A549 (cell line): ENCODE data around the gene MYH15. TPM values are rescaled to one million over a fixed set of nuclear protein-coding genes. Genes with fewer than 3 reads are reported as not detected.

ENCODE experiments used
- ATAC-seq, 2 experiments: fragments of 200-7000 bp in 1 of 2; fragments of >200 bp in 1 of 2; cut with Nextera tagmentation in 1 of 2; cut with Tn5 transposase in 1 of 2; 3 replicates each; pipeline versions ENCODE4 v1.8.0 to v1.9.1; 2018 to 2020; ENCODE audit warnings: mild to moderate bottlenecking in 1 of 2, moderate library complexity in 1 of 2
- CTCF ChIA-PET: fragments of 300-600 bp; sonication (Branson Sonifier 250); formaldehyde crosslinking; extraction: SDS; loops from one replicate; lab custom pipeline; 2021; ENCODE audit warnings: antibody characterized with exemption, inconsistent platforms; lab: Yijun Ruan, JAX
- POLR2A ChIA-PET: fragments of 350-600 bp; formaldehyde crosslinking; extraction: SDS; loops from one replicate; lab custom pipeline; 2021; ENCODE audit warnings: antibody characterized with exemption, inconsistent platforms; lab: Yijun Ruan, JAX
- DNase-seq, 2 experiments: peaks; one replicate each; pipeline versions ENCODE4 v3.0.0 to v3.0.0-alpha.2; 2011 to 2016; ENCODE audit warnings: low read depth in 1 of 2, low spot score in 1 of 2
- FAIRE-seq: peaks from 2 replicates; lab custom pipeline; 2011; peaks lifted over from hg19 to GRCh38; lab: Jason Lieb, UNC
- H3K27ac ChIP-seq, 2 experiments: fragments of >200 bp; sonication (Bioruptor Twin); formaldehyde crosslinking; 3 replicates each; pipeline ENCODE4 v1.5.1; 2016 to 2017
- H3K4me1 ChIP-seq: fragments of >200 bp; sonication (Bioruptor Twin); formaldehyde crosslinking; 3 replicates; pipeline ENCODE4 v1.6.1; 2016
- H3K4me2 ChIP-seq: fragments of >200 bp; sonication (Bioruptor Twin); formaldehyde crosslinking; 3 replicates; pipeline ENCODE4 v1.6.1; 2016
- H3K4me3 ChIP-seq: fragments of >200 bp; sonication (Bioruptor Twin); formaldehyde crosslinking; 3 replicates; pipeline ENCODE4 v1.5.1; 2016
- H3K9me3 ChIP-seq: fragments of >200 bp; sonication (Bioruptor Twin); formaldehyde crosslinking; 3 replicates; pipeline ENCODE4 v1.6.1; 2016
- EHF ChIP-seq: fragments of 250-450 bp; sonication (Bioruptor Pico); IDR thresholded peaks from 2 replicates; pipeline ENCODE4 v1.5.0; 2020; ENCODE audit warnings: mild to moderate bottlenecking
- EHMT2 ChIP-seq: fragments of 200-600 bp; sonication (generic); IDR thresholded peaks from 2 replicates; pipeline ENCODE4 v1.6.1; 2016; ENCODE audit warnings: antibody characterized with exemption, low read depth, mild to moderate bottlenecking, moderate library complexity
- GATA3 ChIP-seq: IDR thresholded peaks from 2 replicates; pipeline ENCODE4 v1.6.1; 2012; ENCODE audit warnings: borderline replicate concordance
- HEYL ChIP-seq: fragments of 250-450 bp; sonication (Bioruptor Pico); IDR thresholded peaks from 2 replicates; pipeline ENCODE4 v1.8.0; 2021; ENCODE audit warnings: mild to moderate bottlenecking, moderate library complexity
- HOXA7 ChIP-seq: fragments of 250-450 bp; sonication (Bioruptor Pico); IDR thresholded peaks from 2 replicates; pipeline ENCODE4 v1.5.0; 2020; ENCODE audit warnings: mild to moderate bottlenecking, moderate library complexity
- HOXB13 ChIP-seq: fragments of 250-450 bp; sonication (Bioruptor Pico); IDR thresholded peaks from 2 replicates; pipeline ENCODE4 v1.5.0; 2020; ENCODE audit warnings: low read depth, mild to moderate bottlenecking, moderate library complexity
- HOXB5 ChIP-seq: fragments of 250-450 bp; sonication (Bioruptor Pico); IDR thresholded peaks from 2 replicates; pipeline ENCODE4 v1.5.0; 2020; ENCODE audit warnings: mild to moderate bottlenecking, moderate library complexity
- JUN ChIP-seq, 2 experiments: fragments of >200 bp; sonication (Bioruptor Twin); formaldehyde crosslinking; IDR thresholded peaks; 2 replicates in 1 of 2; 3 replicates in 1 of 2; pipeline ENCODE4 v1.6.1; 2016 to 2017
- JUNB ChIP-seq: fragments of >200 bp; sonication (Bioruptor Twin); formaldehyde crosslinking; IDR thresholded peaks from 2 replicates; pipeline ENCODE4 v1.6.1; 2016
- MAFK ChIP-seq: fragments of 450-650 bp; IDR thresholded peaks from 2 replicates; pipeline ENCODE4 v1.6.1; 2014; ENCODE audit not compliant: partially characterized antibody
- MYC ChIP-seq: IDR thresholded peaks from 2 replicates; pipeline ENCODE4 v1.6.1; 2012; ENCODE audit warnings: mild to moderate bottlenecking, inconsistent platforms, low read length, improper control_type of control experiment, borderline replicate concordance
- NFE2L2 ChIP-seq: fragments of 150-350 bp; conservative IDR thresholded peaks from 2 replicates; pipeline ENCODE4 v1.6.1; 2014; ENCODE audit warnings: low read length
- POLR2A ChIP-seq: IDR thresholded peaks from 2 replicates; pipeline ENCODE4 v1.6.1; 2012; ENCODE audit warnings: mild to moderate bottlenecking, low read length
- POLR2AphosphoS2 ChIP-seq: conservative IDR thresholded peaks from 2 replicates; pipeline ENCODE4 v1.6.1; 2012; ENCODE audit warnings: low read length, improper control_type of control experiment, inconsistent platforms
- RAD21 ChIP-seq, 2 experiments: fragments of >200 bp in 1 of 2; sonication (Bioruptor Twin) in 1 of 2; formaldehyde crosslinking in 1 of 2; IDR thresholded peaks in 1 of 2; conservative IDR thresholded peaks in 1 of 2; 2 replicates in 1 of 2; 3 replicates in 1 of 2; pipeline ENCODE4 v1.6.1; 2012 to 2018; ENCODE audit warnings: inconsistent platforms in 1 of 2
- RNF2 ChIP-seq: fragments of 200-600 bp; sonication (generic); IDR thresholded peaks from 2 replicates; pipeline ENCODE4 v1.6.1; 2016; ENCODE audit warnings: low read depth, mild to moderate bottlenecking, antibody characterized with exemption, moderate library complexity, borderline replicate concordance
- TFCP2L1 ChIP-seq: fragments of 250-450 bp; sonication (Bioruptor Pico); IDR thresholded peaks from 2 replicates; pipeline ENCODE4 v1.5.0; 2021; ENCODE audit warnings: mild to moderate bottlenecking
- ZC3H11A ChIP-seq: fragments of 450-650 bp; IDR thresholded peaks from 2 replicates; pipeline ENCODE4 v1.6.1; 2014; ENCODE audit warnings: antibody characterized with exemption, mild to moderate bottlenecking
- ZNF302 ChIP-seq: fragments of 250-450 bp; sonication (Bioruptor Pico); IDR thresholded peaks from 2 replicates; pipeline ENCODE4 v1.9.0; 2021; ENCODE audit warnings: inconsistent platforms, mild to moderate bottlenecking, moderate library complexity
- ZSCAN20 ChIP-seq: fragments of 250-450 bp; sonication (Bioruptor Pico); IDR thresholded peaks from 2 replicates; pipeline ENCODE4 v1.8.0; 2022; ENCODE audit warnings: mild to moderate bottlenecking, moderate library complexity
- WGBS: methylation state at CpG from one replicate; pipeline ENCODE4 v1.1.6; 2017; ENCODE audit errors: missing lambda C conversion rate; 5-methylcytosine and 5-hydroxymethylcytosine counted together
- polyA plus RNA-seq, 4 experiments: library from polyadenylated mRNA; depleted of rRNA in 3 of 4; stranded (reverse); fragments of >200 nt; fragmentation: RNase III in 1 of 4; extraction: RNeasy Plus Mini Kit Qiagen cat#74134 plus additional on column Dnase treatment in 1 of 4; gene quantifications; 2 replicates in 3 of 4; 3 replicates in 1 of 4; pipeline ENCODE4 v1.2.3, GENCODE V29; 2011 to 2017
- TF ChIP-seq, protein P1 (sequence below): fragments of >200 bp; sonication (Bioruptor Twin); formaldehyde crosslinking; IDR thresholded peaks from 2 replicates; pipeline ENCODE4 v1.6.1; 2016
- TF ChIP-seq, protein P2 (sequence below): fragments of 250-450 bp; sonication (Bioruptor Pico); IDR thresholded peaks from 2 replicates; pipeline ENCODE4 v1.5.0; 2020; ENCODE audit warnings: low read depth, mild to moderate bottlenecking, moderate library complexity
- TF ChIP-seq, protein P3 (sequence below): IDR thresholded peaks from 2 replicates; pipeline ENCODE4 v1.6.1; 2012

The MYH15 gene
- polyA plus RNA-seq, 2 of the 4 experiments (the other 2 are of a cell fraction) = 0.39 to 1.7 TPM

DNA sequence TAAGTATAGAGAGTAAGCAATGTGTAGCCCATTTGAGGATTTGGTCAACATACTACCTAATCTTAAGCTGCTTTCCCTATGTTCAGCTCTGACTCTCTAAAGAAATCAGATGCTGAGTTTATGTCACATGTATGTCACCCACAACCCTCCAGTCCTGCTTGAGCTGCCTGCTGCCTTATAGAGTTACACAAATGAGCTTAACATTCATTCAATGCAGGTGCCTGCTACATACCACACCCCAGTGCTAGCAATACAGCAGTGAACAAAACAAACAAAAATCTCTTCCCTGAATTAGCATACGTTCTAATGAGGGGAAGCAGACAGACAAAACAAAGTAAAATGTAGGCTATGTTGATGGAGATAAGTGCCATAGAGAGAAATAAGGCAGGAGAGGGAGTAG is 121.0 kb downstream of the MYH15 start:
- no peak for TF ChIP-seq MYC
- TF ChIP-seq POLR2AphosphoS2 = no peak
- TF ChIP-seq EHMT2 = no peak
- TF ChIP-seq TFCP2L1 (CRISPR knock-in tag) = no peak
- no peak for TF ChIP-seq MAFK
- TF ChIP-seq JUNB = no peak
- TF ChIP-seq, protein P1, sequence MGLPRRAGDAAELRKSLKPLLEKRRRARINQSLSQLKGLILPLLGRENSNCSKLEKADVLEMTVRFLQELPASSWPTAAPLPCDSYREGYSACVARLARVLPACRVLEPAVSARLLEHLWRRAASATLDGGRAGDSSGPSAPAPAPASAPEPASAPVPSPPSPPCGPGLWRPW = no peak
- TF ChIP-seq EHF = no peak
- no peak for TF ChIP-seq RAD21 (conservative IDR thresholded peaks at IDR 0.05 in 1 of 2, IDR thresholded peaks at IDR 0.05 in 1 of 2)
- TF ChIP-seq ZC3H11A = no peak
- TF ChIP-seq, all 56 proteins: peak for 0
- H3K9me3 ChIP-seq = no peaks in the 10 kb centered on the region
- peaks cover 8% of the 10 kb centered on the region; the same call in 1 of the 3 replicates for H3K4me1 ChIP-seq
- FAIRE-seq (no peak), DNase-seq (no peak), ATAC-seq (no peak)
- no peak overlapping the region for H3K4me3 ChIP-seq
- CTCF ChIA-PET = no interaction called here
- POLR2A ChIA-PET = no interaction called here
- WGBS = 29% methylated on average over 1 of the region's 1 CpG
- H3K27ac ChIP-seq = no peak overlapping the region
- H3K4me2 ChIP-seq = no peak overlapping the region

DNA sequence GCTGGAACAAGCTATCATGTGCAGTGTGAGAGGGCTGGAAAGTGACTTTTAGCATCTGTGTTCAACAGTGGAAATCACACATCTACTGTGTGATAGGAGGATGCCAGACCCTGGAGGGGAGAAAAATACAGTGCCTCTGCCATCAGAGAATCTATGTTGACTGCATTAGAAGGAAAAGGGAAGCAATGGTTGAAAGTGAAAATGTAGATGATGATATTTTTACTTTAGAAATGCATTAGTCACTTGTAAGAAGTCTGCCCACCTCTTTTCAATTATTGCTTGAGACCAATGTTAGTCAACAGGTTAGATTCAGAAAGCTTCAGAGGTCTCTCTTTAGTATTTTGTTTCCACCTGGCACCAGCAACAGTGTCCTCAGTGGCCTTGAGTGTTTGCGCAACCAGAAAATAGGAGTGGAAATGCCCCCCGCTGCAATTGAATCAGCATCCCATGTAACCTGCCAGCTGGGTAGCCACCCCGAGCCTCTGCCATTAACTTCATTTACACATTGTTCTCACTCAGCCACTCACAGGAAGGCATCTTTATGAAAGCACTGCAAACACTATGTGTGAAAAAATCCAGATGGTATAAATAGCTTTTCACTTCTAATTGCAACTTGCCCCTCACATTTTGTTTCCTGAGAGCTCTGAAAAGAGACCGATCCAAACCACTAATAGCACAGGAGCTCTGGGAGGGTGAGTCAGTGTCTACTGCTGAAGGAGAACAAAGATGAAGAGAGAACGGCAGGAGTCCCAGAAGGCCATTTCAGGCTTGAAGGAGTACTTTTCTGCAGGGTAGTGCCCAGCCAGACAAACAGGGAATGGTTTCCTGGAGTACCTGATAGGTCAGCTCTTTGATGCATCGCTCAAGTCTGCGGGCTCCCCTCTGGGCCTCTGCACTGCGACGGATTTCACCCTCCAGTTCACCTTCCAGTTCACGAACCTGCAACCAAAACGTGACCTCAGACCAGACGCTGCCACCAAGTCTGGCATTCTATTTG is 122.0 kb downstream of the MYH15 start:
- Histone ChIP-seq H3K4me2 (no peak overlapping the region), H3K4me3 (no peak overlapping the region), H3K4me1 (peaks cover 8% of the 10 kb centered on the region; the same call in 1 of the 3 replicates), H3K27ac (no peak overlapping the region), H3K9me3 (no peaks in the 10 kb centered on the region)
- ChIA-PET POLR2A (no interaction called here), CTCF (interaction anchor here (2.0 kb wide), 1 partner anchor 235 kb away, joined by 4 read pairs; no protein-coding TSS in a partner anchor)
- DNase-seq (no peak), ATAC-seq (no peak), FAIRE-seq (no peak)
- WGBS = 79% methylated on average over 12 of the region's 12 CpGs
- TF ChIP-seq ZC3H11A (no peak), JUN (IDR thresholded peaks at IDR 0.05) (no peak), ZSCAN20 (CRISPR knock-in tag) (no peak), HOXA7 (no peak), HOXB13 (CRISPR knock-in tag) (no peak), RNF2 (no peak), POLR2A (no peak), HOXB5 (CRISPR knock-in tag) (no peak), HEYL (CRISPR knock-in tag) (no peak), ZNF302 (CRISPR knock-in tag) (no peak)
- TF ChIP-seq, protein P2, sequence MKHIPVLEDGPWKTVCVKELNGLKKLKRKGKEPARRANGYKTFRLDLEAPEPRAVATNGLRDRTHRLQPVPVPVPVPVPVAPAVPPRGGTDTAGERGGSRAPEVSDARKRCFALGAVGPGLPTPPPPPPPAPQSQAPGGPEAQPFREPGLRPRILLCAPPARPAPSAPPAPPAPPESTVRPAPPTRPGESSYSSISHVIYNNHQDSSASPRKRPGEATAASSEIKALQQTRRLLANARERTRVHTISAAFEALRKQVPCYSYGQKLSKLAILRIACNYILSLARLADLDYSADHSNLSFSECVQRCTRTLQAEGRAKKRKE (CRISPR knock-in tag) = no peak
- TF ChIP-seq, protein P3, sequence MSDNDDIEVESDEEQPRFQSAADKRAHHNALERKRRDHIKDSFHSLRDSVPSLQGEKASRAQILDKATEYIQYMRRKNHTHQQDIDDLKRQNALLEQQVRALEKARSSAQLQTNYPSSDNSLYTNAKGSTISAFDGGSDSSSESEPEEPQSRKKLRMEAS = no peak

DNA sequence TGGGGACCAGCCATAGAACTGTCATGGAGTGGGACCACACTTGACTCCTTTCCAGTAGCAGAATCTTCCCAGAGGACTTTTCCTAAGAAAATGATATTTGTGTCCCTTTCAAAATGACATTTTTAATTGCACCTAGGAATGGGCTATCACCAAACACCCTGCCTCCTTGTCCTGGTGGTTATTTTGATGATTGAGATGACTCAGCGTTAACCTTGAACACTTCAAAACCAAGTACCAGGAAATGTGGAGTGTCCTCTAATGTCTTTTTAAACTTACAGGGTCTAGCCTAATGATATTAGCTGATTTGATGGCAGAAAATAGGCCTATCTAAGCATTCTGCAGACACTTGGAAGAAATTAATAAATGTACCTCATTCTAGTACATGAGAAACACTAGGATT is 123.3 kb downstream of the MYH15 start:
- 90% methylated on average over 1 of the region's 1 CpG for WGBS
- Histone ChIP-seq H3K27ac (no peak overlapping the region), H3K4me2 (no peak overlapping the region), H3K9me3 (no peaks in the 10 kb centered on the region), H3K4me1 (0 out of 3 replicates have a peak, but pooled peaks cover 2% of the 10 kb centered on the region), H3K4me3 (no peak overlapping the region)
- ChIA-PET POLR2A (no interaction called here), CTCF (interaction anchor here (2.0 kb wide), 1 partner anchor 234 kb away, joined by 4 read pairs; no protein-coding TSS in a partner anchor)
- DNase-seq (no peak), FAIRE-seq (no peak), ATAC-seq (no peak)
- peak; percentile 35; the same call in 1 of the 2 replicates for TF ChIP-seq NFE2L2
- no peak for TF ChIP-seq GATA3
- peak; percentile 85 for TF ChIP-seq MAFK
